GM13976 (cell line): Measurements from ENCODE around the gene ADGRE1.
A peak's percentile ranks its signal among the peaks of the same experiment; 100 is the strongest.

Experiments
- DNase-seq: peaks from one replicate; pipeline ENCODE4 v3.0.0; 2012; ENCODE audit warnings: low spot score
- CTCF ChIP-seq: IDR thresholded peaks from 2 replicates; pipeline ENCODE4 v1.5.1; 2012; ENCODE audit warnings: borderline replicate concordance, mild to moderate bottlenecking; ENCODE audit not compliant: insufficient read depth; ENCODE audit errors: extremely low read depth, missing control alignments, control extremely low read depth
- in situ Hi-C: fragments of 300-500 bp; cut with MboI; formaldehyde crosslinking; loops from one replicate; pipeline ENCODE4 v1.12.0; 2022; ENCODE audit warnings: low sequenced_read_pairs, mixed read lengths, inconsistent platforms; ENCODE audit not compliant: unreplicated experiment

ADGRE1 gene

GRCh38 chr19:6852001-6852400, 35.4 kb upstream of the ADGRE1 start:
- no peak for DNase-seq
- no peak for TF ChIP-seq CTCF
- in situ Hi-C loops, result loop anchor here (25.0 kb wide), 1 partner anchor 340 kb away; the partner anchor contains the start of gene TUBB4A

GRCh38 chr19:6853868-6854267, 33.5 kb upstream of the ADGRE1 start:
- no peak for TF ChIP-seq CTCF
- no peak for DNase-seq
- in situ Hi-C loops, result loop anchor here (25.0 kb wide), 1 partner anchor 342 kb away; the partner anchor contains the start of gene TUBB4A

GRCh38 chr19:6854758-6855157, 32.6 kb upstream of the ADGRE1 start:
- DNase-seq, result no peak
- in situ Hi-C loops, result loop anchor here (25.0 kb wide), 1 partner anchor 342 kb away; the partner anchor contains the start of gene TUBB4A
- no peak for TF ChIP-seq CTCF

GRCh38 chr19:6856749-6857372, 30.5 kb upstream of the ADGRE1 start:
- in situ Hi-C loops, result loop anchor here (25.0 kb wide), 1 partner anchor 345 kb away; the partner anchor contains the start of gene TUBB4A
- TF ChIP-seq CTCF, result no peak
- no peak for DNase-seq

- in situ Hi-C loops, result loop anchor here (10.0 to 25.0 kb wide), 3 partner anchors 117 to 349 kb away; partner anchors contain the start of gene TUBB4A
- no peak for DNase-seq
- TF ChIP-seq CTCF, result no peak
Measured at GRCh38 chr19:6861683-6862286, 25.6 kb upstream of the ADGRE1 start.

GRCh38 chr19:6862673-6863078, 24.7 kb upstream of the ADGRE1 start:
- peak; percentile 95 for TF ChIP-seq CTCF
- in situ Hi-C loops, result loop anchor here (10.0 to 25.0 kb wide), 3 partner anchors 118 to 350 kb away; partner anchors contain the start of gene TUBB4A

More at GRCh38 chr19:6862673-6863078, 24.7 kb upstream of the ADGRE1 start:
- peak; percentile 89 for DNase-seq
